ENCODE data around the gene IFT20. TPM values are rescaled to one million over a fixed set of nuclear protein-coding genes. Genes with fewer than 3 reads are reported as not detected.

IFT20 gene, protein sequence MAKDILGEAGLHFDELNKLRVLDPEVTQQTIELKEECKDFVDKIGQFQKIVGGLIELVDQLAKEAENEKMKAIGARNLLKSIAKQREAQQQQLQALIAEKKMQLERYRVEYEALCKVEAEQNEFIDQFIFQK
- total RNA-seq (2022; extraction: Qiagen RNA extraction), result 45.8 to 57.5 TPM (median 52.2 TPM) in 5 replicates

DNA sequence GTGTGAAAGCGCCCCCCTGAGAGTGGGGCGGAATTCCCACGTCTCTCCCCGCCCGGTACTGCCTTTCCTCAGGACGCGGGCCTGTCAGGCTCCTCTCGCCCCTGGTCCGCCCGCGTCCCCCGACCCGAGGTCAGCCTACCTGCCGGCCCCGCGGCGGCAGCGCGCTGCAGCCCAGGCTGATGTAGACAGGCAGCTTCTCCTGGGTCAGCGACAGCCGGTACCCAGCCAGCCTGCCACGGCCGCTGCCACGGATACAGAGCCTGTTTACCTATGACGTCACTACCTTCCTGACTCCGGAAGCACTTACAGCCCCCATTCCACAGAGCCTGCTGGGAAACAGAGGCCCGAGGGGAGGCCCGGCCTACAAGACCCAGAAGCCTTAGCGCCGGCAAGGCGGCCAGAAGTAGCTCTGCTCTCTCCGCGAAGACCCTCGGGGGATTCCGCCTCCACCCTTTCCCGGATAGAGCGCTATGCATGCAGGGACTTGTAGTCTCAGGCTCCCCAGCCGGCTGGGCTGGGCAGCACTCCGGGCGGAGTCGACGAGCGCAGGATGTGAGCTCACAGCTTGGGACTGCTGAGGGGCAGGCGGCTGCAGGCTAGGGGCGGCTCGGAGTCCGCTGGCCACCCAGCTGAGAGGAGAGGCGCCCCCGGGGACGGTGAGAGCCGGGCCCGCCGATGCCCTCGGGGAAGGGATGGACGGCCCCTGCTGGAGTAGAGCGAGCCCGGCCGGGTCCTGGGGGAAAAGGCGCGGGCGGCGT is at the start of gene IFT20, which contains the start of gene TNFAIP1:
IFT20 (minus strand) TSS at position 272 of the 758 bp plus-strand sequence. CDS start 3,487 bp downstream, outside the sequence.
TNFAIP1 (plus strand) TSS at position 561 of the 758 bp plus-strand sequence. CDS start 3,761 bp downstream, outside the sequence.

GRCh38 chr17:28371245-28372202 is 36.3 kb upstream of the IFT20 start, which contains the start of gene SARM1:
TSS of gene SARM1 (plus strand) at chr17:28371694. CDS start at chr17:28372033, 339 bp downstream.

DNA sequence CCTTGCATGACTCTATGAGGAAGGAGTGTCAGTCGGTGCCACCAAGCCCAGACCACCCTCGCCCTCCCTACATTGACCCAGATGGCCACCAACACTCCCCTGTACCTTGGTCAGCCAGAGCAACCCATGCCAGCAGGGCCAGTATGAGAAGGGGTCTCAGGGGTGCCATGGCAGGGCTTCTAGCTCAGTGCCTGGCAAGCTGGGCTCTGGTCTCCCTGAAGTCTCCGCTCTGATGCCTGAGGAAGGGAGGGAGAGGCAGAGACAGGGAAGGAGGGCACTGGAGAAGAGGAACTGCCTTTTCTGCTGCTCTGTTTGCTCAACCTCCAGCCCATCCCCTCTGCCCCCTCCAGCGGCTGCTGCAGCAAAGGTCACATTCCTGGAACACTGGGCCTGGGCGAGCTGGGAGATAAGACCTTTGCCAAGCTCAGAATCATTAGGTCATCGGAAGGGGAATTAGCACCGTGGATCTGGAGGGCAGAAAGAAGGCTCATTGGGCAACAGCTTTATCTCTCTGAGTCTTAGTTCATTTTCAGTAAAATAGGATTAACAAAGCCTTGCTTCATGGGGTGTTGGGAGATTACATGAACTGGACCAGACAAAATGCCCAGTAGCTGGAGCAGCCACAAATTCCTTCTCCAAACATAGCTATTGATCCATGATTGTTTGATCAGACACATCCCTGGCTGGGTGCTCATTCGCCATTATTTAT is 34.9 kb upstream of the IFT20 start, which contains the start of gene VTN:
VTN (minus strand) TSS at position 273 of the 709 bp plus-strand sequence; CDS start at position 169, 104 bp downstream.

GRCh38 chr17:28364665-28365363 is 29.5 kb upstream of the IFT20 start, which contains the start of gene SEBOX:
TSS of gene SEBOX (minus strand) at chr17:28365199. CDS start at chr17:28365151, 48 bp downstream.

GRCh38 chr17:28357061-28357900 is 22.0 kb upstream of the IFT20 start, which contains the start of gene POLDIP2:
TSS of gene POLDIP2 (minus strand) at chr17:28357527. CDS start at chr17:28357448, 79 bp downstream.

GRCh38 chr17:28318759-28319597 is 16.3 kb downstream of the IFT20 start, which contains the start of gene TMEM97:
TSS of gene TMEM97 (plus strand) at chr17:28319200. CDS start at chr17:28319240, 40 bp downstream.

Other genes with a start within 250 kb of the IFT20 start
- 39.5 to 45.7 TPM (median 40.2 TPM) in 5 replicates for gene TMEM97, start 16.3 kb downstream of the IFT20 start, total RNA-seq (2022; extraction: Qiagen RNA extraction)
- gene TNFAIP1, start 289 bp upstream of the IFT20 start, total RNA-seq (2022; extraction: Qiagen RNA extraction), result 41.0 to 50.2 TPM (median 46.4 TPM) in 5 replicates
- gene POLDIP2, start 22.1 kb upstream of the IFT20 start, total RNA-seq (2022; extraction: Qiagen RNA extraction), result 146 to 166 TPM (median 164 TPM) in 5 replicates
- gene SEBOX, start 29.7 kb upstream of the IFT20 start, total RNA-seq (2022; extraction: Qiagen RNA extraction), result not detected in 5 replicates
- 16.3 to 24.7 TPM (median 20.7 TPM) in 5 replicates for gene VTN, start 34.8 kb upstream of the IFT20 start, total RNA-seq (2022; extraction: Qiagen RNA extraction)
- gene SARM1, start 36.2 kb upstream of the IFT20 start, total RNA-seq (2022; extraction: Qiagen RNA extraction), result 4.4 to 6.2 TPM (median 5.6 TPM) in 5 replicates
- gene SLC46A1, start 70.7 kb upstream of the IFT20 start, total RNA-seq (2022; extraction: Qiagen RNA extraction), result 15.0 to 19.0 TPM (median 17.1 TPM) in 5 replicates
- gene SLC13A2, start 138.2 kb upstream of the IFT20 start, total RNA-seq (2022; extraction: Qiagen RNA extraction), result 0.05 to 0.21 TPM (median 0.10 TPM) in 5 replicates
- 0.02 to 0.07 TPM (median 0.03 TPM) in 3 of 5 replicates, not detected in the others for gene FOXN1, start 170.9 kb upstream of the IFT20 start, total RNA-seq (2022; extraction: Qiagen RNA extraction)
- 22.8 to 31.0 TPM (median 29.7 TPM) in 5 replicates for gene UNC119, start 217.2 kb upstream of the IFT20 start, total RNA-seq (2022; extraction: Qiagen RNA extraction)
- 56.2 to 63.4 TPM (median 58.3 TPM) in 5 replicates for gene PIGS, start 236.1 kb upstream of the IFT20 start, total RNA-seq (2022; extraction: Qiagen RNA extraction)
- 1.3 to 2.4 TPM (median 2.0 TPM) in 5 replicates for gene ALDOC, start 241.4 kb upstream of the IFT20 start, total RNA-seq (2022; extraction: Qiagen RNA extraction)

Data from A549 treated with AZD2906 at 1 μM for 4 hours (cell line).